Activated T-cell treated with anti-CD3 and anti-CD28 coated beads for 4 hours (primary cell): ENCODE measurements around the gene ASIC1.
"Not testable (repeated sequence)": the region's sequence is repeated elsewhere in the genome, so short reads cannot be mapped to it uniquely, and the experiment has no call there.

Experiments used
- DNase-seq: peaks from one replicate; pipeline ENCODE4 v3.0.0-alpha.2; 2020

ASIC1 gene

GRCh38 chr12:50061946-50062686 lies 4.7 kb downstream of the ASIC1 start:
- no peak for DNase-seq

DNA sequence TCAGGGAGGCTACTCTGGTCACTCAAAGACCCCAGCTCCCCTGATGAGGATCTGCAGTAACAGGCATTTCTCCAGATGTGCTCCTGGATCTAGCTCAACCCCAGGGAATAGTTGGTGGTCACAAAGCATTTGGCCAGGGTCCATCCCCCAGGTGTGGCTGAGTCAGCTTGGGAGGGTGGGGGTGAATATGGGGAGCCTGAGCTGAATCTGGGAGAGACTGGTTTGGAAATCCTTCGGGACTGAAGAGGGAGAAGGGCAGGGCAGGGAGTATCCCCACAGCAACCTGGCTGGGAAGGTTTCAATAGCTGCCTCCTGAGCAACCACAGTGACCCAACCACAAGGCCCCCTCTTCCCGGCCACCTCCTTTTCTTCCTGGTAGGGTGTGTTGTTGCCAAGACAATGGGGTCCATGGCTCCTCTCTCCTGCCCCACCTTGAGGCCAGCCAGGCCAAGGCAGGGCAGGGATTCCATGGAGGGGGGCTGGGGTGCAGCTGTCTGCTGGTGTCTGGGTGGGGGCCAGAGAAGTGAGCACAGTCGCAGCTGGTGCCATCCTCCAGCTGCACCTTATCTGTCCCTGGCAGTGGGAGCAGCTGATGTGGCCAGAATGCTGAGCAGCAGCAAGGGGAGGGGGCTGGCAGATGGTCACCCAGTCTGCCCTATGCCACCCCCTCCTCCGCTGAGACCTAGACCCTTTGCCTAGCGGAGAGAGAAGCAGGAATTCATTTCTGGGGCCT lies 5.5 kb downstream of the ASIC1 start:
- no peak for DNase-seq

DNA sequence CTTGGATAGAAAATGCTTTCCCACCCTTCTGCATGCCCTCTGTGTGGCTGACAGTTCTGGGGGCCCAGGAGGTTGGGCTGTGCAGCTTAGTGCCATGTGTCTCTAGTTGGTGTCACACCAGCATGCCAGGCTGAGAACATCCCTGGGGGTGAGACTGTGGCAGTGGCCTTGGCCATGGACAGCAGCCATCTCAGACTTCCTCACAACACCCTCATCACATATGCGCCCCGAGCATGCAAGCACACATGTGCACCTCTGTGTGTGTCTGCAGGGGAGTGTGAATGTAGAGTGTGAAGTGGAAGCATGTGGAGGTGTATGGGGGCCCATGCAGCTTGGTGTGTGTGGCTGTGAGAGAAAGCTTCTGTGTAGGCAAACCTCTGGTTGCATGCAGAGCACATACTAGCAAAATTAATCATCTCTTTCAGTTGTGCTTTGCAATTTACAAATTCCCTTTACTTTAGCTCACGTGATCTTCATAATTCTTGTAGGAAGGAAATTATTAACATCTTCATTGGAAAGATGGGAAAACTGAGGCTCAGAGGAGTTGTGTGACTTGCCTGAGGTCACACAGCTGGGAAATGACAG lies 8.4 kb downstream of the ASIC1 start:
- DNase-seq, result no peak

- DNase-seq, result no peak
Observed at GRCh38 chr12:50066402-50066801, 9.0 kb downstream of the ASIC1 start.

GRCh38 chr12:50069069-50069468 lies 11.7 kb downstream of the ASIC1 start:
- DNase-seq, result no peak

GRCh38 chr12:50069539-50069938 lies 12.1 kb downstream of the ASIC1 start:
- no peak for DNase-seq

DNA sequence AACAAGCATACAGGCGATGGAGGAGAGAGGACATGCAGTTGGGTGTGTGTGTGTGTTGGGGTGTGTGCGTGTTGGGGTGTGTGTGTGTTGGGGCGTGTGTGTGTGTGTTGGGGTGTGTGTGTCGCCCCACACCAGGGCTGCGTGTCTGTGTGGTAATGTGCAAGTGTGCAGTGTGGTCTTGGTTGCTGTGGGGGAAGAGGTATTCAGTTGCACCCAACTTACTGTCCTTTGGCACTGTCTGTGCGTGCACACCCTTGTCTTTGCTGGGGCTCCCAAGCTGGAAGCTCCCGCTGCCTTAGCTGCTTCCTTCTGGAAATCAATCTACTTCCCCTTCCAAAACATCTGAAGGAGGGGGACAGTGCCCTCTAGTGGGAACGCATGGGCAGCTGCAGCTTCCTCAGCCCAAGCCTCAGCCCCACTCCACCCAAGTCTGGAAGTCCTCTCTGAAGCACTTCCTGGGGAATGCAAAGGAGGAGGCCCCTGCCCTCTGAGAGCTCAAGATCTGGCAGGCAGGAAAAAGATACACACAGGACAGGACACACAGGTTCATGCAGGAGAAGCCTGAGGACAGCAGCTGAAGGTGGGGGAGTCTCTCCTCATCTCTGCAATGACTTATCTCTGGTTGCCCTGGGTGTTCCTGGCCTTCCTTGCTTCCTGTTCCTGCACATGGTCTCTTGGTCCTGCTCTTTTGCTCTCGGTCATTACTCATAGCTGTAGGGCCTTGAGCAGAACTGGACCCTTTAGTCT lies 13.1 kb downstream of the ASIC1 start:
- DNase-seq, result peak; percentile 58

- no peak for DNase-seq
Observed at GRCh38 chr12:50072198-50072907, 15.0 kb downstream of the ASIC1 start.

DNA sequence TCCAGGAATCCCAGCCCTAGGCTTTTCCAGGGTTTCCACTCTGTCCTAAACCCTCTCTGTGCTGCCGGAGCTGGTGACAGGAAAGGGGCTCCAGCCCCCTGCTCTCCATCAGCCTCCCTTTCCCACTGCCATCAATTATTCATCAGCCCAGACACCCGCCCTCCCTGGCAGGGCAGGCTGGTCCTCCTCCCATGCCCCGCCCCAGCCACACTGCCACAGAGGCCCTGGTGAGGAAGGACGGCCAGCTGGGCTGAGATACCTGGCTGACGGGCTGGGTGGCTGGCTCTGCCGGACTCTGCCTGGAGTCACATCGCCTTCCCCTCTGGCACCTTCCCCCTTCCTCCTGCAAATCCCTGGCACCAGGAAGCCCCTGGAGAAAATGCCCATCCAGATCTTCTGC lies 15.8 kb downstream of the ASIC1 start:
- DNase-seq, result no peak

DNA sequence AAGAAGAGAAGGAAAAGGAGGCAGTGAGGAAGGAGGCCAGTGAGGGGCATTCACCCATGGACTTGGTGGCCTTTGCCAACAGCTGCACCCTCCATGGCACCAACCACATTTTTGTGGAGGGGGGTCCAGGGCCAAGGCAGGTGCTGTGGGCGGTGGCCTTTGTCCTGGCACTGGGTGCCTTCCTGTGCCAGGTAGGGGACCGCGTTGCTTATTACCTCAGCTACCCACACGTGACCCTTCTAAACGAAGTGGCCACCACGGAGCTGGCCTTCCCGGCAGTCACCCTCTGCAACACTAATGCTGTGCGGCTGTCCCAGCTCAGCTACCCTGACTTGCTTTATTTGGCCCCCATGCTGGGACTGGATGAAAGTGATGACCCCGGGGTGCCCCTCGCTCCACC lies 16.3 kb downstream of the ASIC1 start:
- DNase-seq, result no peak

- DNase-seq, result peak; percentile 77
Observed at GRCh38 chr12:50074936-50075807, 17.8 kb downstream of the ASIC1 start.

DNA sequence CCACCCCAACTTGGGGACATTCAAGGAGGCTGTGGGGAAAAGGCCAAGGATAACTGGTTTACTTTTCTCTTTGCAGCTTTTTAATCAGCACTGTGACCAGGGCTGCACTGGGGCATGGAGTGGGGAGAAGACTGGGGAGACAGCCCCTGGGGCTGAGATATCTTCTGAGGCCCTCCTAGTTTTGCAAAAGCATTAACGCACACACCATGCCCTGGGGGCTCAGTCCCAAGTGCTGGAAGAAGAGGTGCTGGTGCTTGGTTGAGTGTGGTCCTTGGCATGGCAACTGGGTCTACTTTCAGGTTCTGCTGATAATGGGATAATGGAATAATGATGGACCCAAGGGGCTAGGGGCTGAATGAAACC lies 18.4 kb downstream of the ASIC1 start:
- DNase-seq, result no peak

DNA sequence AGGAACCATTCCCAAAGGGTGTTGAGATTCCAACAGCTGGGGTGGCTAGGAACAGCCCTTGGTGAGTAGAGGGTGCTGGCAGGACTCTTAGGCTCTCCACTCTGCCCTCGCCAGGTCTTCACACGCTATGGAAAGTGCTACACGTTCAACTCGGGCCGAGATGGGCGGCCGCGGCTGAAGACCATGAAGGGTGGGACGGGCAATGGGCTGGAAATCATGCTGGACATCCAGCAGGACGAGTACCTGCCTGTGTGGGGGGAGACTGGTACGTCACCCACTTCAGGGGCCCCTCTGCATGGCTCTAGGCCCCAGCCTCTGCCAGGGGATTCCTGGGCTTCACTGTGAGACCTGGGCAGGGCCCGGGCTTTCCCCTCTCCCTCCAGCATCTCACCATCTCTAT lies 19.7 kb downstream of the ASIC1 start:
- no peak for DNase-seq

DNA sequence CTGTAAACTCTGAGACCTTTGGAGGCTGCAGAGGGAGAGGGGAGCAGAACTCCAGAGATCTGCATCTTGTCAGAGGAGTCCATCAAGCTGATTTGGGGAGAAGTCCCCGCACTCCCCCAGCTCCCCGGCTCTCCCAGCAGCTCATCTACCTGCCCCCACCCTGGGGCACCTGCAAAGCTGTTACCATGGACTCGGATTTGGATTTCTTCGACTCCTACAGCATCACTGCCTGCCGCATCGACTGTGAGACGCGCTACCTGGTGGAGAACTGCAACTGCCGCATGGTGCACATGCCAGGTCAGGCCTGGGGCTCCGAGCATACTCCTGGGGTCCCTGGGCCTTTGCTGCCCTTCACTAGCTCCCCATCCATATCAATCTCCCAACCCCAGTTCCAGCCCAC lies 20.9 kb downstream of the ASIC1 start:
- DNase-seq, result no peak

DNA sequence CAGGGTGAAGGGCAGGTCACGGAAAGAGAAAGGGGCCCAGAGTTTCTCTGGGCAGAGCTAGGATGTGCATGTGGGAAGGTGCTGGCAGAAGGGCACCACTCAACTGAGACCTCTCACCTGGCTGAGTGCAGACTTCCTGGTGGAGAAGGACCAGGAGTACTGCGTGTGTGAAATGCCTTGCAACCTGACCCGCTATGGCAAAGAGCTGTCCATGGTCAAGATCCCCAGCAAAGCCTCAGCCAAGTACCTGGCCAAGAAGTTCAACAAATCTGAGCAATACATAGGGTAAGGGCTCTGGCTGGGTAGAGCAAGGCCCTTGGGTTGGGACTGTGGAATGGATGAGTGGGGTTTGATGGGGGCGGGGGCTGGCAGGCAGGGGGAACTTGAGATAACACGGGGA lies 22.4 kb downstream of the ASIC1 start:
- no peak for DNase-seq

DNA sequence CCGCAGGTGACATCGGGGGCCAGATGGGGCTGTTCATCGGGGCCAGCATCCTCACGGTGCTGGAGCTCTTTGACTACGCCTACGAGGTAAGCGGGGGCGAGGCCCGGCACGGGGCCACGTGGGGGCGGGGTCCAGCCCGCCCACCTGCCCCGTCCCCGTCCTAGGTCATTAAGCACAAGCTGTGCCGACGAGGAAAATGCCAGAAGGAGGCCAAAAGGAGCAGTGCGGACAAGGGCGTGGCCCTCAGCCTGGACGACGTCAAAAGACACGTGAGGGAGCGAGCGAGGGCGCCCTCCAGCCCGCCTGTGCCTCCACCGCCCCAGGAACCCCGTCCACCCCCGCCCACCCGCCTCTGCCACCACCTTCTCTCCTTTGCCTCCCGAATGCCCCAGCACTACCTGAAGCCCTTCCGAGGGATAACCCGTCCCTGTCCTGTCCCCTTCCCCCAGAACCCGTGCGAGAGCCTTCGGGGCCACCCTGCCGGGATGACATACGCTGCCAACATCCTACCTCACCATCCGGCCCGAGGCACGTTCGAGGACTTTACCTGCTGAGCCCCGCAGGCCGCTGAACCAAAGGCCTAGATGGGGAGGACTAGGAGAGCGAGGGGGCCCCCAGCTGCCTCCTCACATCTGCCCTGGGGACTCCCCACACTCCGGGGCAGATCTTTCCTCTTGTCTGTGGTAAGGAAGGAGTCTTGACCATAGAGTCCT lies 23.9 kb downstream of the ASIC1 start:
- no peak for DNase-seq

GRCh38 chr12:50082644-50083043 lies 25.2 kb downstream of the ASIC1 start:
- no peak for DNase-seq

DNA sequence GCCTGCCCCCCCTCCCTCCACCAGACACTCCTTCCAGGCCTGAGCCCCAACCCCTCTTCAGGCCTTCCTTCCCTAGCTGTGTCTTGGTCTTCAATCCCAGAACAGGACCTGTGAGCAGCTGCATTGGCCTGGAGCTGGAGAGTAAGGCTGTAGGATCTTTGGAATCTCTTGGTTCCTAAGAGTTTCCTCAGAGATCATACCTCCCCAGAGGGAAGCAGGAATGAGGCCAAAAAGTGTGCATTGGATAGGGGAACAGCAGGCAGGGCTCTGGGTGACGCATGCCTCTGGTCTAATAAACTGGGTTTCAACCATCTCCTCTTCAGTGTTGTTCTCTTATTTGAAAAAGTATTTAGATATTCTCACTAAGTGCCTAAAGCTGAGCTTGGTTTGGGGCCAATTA lies 25.9 kb downstream of the ASIC1 start:
- DNase-seq, result no peak

- not testable (repeated sequence) for DNase-seq
Observed at GRCh38 chr12:50084409-50084774, 27.0 kb downstream of the ASIC1 start.

DNA sequence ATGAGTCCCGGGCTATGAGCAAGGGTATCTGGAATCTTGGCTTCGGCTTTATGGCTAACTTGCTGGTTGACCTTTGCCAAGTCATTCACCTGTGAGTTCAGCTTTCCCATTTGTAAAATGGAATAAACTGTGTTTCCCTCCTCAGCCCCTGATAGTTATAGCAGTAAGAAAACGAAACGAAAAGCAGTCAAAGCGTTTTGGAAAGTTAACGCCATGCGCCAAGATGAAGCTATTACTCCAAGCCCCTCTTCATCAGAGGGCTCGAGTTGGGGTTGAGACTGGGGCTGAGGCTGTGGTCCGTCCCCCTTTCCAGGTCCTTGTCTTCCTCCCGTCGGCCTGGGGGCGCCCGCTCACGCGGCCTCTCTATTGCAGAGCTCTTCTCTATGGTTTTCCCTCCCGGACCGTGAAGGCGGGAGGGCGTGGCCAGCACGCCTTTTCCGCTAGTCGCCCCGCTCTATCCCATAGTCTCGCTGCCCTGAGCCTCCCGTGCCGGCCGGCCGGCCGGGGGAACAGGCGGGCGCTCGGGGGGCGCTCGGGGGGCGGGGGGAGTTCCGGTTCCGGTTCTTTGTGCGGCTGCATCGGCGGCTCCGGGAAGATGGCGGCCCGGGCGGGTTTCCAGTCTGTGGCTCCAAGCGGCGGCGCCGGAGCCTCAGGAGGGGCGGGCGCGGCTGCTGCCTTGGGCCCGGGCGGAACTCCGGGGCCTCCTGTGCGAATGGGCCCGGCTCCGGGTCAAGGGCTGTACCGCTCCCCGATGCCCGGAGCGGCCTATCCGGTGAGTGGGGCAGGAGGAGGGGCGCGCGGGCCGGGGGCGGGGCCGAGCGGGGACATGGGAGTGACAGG lies 27.6 kb downstream of the ASIC1 start, which contains the start of gene SMARCD1:
Gene SMARCD1, plus strand, starts transcription at position 568 of the 840 bp plus-strand sequence. Its CDS starts 28 bp downstream, at position 596.
- peak; percentile 72 for DNase-seq
